Activated CD4-positive, alpha-beta T cell treated with anti-CD3 and anti-CD28 coated beads, Interleukin-2, amount 10 ng/mL, durations not matched to agents 24 days and 14 days (primary cell): ENCODE measurements around the gene QRFP. TPM values are rescaled to one million over a fixed set of nuclear protein-coding genes. Genes with fewer than 3 reads are reported as not detected.
A peak's percentile ranks its signal among the peaks of the same experiment; 100 is the strongest.

Source experiments
- DNase-seq: peaks from one replicate; pipeline ENCODE4 v3.0.0; 2022
- H3K27ac Mint-ChIP-seq: one replicate; pipeline ENCODE4 v1.8.0; 2022; ENCODE audit warnings: mild to moderate bottlenecking, mixed read lengths
- H3K27me3 Mint-ChIP-seq: one replicate; pipeline ENCODE4 v1.8.0; 2022; ENCODE audit warnings: mixed read lengths
- H3K36me3 Mint-ChIP-seq: one replicate; pipeline ENCODE4 v1.8.0; 2022; ENCODE audit warnings: low read depth, mild to moderate bottlenecking, mixed read lengths
- H3K4me1 Mint-ChIP-seq: one replicate; pipeline ENCODE4 v1.8.0; 2021; ENCODE audit warnings: mixed read lengths
- H3K4me3 Mint-ChIP-seq: one replicate; pipeline ENCODE4 v1.8.0; 2022; ENCODE audit warnings: mild to moderate bottlenecking, moderate library complexity, mixed read lengths
- H3K9me3 Mint-ChIP-seq: one replicate; pipeline ENCODE4 v1.8.0; 2021; ENCODE audit warnings: mixed read lengths
- intact Hi-C: fragments of 100-400 bp; cut with micrococcal nuclease; formaldehyde crosslinking; loops from one replicate; pipeline ENCODE4 v1.15.1; 2023
- total RNA-seq: library from RNA; stranded (reverse); gene quantifications from 2 replicates; pipeline ENCODE4 v1.2.3, GENCODE V29; 2022

Gene QRFP
- total RNA-seq, 1 donor from 2014 or later, result not detected

DNA sequence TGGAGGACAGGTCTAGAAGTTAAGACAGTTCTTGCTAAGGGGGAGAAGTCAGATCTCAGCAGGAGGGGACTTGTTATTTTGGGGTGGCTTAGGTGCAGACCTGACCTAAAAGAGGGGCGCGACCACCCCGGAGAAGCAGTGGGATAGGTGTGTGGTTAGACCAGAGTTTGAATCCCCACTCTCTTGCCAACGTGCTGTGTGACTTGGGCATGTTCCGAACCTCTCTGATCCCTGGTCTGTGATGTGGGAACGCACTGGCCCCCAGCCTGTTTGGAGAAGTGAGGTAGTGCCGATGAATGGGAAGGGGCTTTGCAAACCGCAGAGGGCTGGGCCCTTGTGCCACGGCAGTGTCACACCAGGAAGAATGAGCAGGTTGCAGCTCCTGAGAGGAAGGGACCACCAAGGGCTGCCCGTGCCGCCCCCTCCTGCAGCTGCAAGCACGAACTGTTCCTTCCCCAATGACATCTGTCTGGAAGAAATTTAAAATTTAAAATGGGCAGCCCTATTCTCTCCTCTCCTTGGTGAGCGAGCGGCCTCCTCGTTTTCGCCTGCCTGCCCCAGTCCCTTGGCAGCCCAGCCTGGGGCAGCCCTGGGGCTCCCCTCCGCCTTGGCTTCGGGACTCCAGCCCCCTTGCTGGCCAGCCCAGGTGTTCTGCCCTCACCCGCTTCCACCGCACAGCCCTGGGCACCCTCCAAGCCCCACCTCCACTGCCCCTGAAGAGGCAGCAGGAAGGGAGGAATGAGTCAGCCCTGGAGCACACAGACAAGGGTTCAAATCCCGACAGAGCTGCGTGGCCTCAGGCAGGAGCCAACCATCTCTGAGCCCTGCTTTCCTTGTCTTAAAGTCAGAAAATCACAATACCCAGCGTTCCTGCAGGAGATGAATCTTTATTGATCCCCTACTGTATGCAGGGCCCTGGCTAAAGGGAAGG lies 40.8 kb upstream of the QRFP start:
- no peak for DNase-seq
- Mint-ChIP-seq H3K36me3 (no peaks in the 10 kb centered on the region), H3K27me3 (peaks cover 55% of the 10 kb centered on the region), H3K9me3 (no peaks in the 10 kb centered on the region), H3K27ac (no peak overlapping the region), H3K4me1 (peaks cover 6% of the 10 kb centered on the region), H3K4me3 (peak overlapping the region; percentile 51)
- intact Hi-C loops, result no loop called here

DNA sequence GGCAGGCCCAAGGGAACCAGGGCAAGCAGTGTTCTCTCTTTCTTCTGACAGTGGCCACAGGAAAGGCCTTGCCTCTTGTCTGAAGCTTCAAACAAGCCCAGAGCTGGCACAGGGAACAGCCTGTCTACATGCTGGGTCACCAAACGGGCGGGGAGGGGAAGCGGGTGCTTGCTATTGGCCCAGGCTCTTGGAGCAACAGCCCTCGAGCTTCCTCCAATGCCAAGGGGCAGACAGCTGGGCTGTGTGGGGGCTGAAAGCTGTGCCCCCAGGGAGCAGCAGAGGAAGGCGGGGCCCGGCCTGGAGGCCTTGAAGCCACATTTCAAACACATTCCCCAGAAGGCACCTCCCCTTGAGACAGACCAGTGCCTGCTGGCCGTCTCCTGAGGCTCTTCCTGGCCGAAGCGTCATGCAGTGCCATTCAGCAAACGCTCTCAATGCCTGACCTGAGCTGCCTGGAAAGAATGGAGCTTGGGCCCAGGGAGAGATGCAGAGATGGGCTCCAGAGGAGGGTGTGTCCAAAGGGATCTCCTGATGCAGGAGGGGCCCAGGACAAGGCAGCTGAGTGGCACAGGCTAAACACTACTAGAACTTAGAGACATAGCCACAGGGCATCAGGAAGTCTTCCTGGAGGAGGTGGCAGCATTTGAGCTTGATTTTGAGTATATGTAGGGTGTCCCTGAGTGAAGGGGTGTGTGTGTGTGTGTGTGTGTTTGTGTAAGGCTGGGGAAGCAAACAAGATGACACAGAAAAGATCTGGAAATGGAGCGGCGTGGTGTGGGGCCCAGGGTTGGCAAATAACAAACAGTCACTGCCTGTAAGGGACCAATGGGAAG lies 39.9 kb upstream of the QRFP start:
- Mint-ChIP-seq H3K27me3 (peaks cover 59% of the 10 kb centered on the region), H3K27ac (no peak overlapping the region), H3K4me1 (peaks cover 6% of the 10 kb centered on the region), H3K36me3 (no peaks in the 10 kb centered on the region), H3K4me3 (peak overlapping the region; percentile 17), H3K9me3 (no peaks in the 10 kb centered on the region)
- intact Hi-C loops, result no loop called here
- no peak for DNase-seq

DNA sequence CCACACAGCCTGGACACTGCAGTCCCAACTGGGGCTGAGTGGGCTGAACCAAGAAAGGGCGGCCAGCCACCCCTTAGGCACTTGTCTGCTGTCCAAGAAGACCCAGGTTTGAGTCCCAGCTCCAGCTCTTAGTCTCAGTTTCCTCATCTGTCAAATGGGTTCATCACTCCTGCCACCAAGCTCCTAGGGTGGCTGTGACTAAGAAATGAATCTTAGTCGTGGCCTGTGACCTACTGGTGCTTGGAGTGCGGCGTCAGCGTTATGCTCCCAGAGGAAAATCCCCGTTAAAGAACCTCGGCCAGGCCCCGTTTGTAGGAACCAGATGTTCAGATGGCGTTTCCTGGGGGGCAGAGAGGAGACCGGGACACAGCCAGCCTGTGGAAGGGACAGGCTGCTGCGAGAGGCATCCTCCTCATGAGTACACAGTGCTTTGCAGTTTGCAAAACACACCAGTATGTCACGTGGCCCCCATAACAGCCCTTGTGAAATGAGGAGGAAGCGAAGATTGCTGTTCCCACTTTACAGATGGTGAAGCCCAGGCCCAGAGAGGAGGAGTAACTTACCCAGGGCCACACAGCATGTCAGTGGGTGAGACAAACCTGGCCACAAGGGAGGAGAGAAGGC lies 39.1 kb upstream of the QRFP start:
- no peak for DNase-seq
- H3K4me3 Mint-ChIP-seq, result no peak overlapping the region
- intact Hi-C loops, result no loop called here
- H3K9me3 Mint-ChIP-seq, result no peaks in the 10 kb centered on the region
- peaks cover 54% of the 10 kb centered on the region for H3K27me3 Mint-ChIP-seq
- no peaks in the 10 kb centered on the region for H3K36me3 Mint-ChIP-seq
- H3K27ac Mint-ChIP-seq, result no peak overlapping the region
- H3K4me1 Mint-ChIP-seq, result peaks cover 4% of the 10 kb centered on the region

DNA sequence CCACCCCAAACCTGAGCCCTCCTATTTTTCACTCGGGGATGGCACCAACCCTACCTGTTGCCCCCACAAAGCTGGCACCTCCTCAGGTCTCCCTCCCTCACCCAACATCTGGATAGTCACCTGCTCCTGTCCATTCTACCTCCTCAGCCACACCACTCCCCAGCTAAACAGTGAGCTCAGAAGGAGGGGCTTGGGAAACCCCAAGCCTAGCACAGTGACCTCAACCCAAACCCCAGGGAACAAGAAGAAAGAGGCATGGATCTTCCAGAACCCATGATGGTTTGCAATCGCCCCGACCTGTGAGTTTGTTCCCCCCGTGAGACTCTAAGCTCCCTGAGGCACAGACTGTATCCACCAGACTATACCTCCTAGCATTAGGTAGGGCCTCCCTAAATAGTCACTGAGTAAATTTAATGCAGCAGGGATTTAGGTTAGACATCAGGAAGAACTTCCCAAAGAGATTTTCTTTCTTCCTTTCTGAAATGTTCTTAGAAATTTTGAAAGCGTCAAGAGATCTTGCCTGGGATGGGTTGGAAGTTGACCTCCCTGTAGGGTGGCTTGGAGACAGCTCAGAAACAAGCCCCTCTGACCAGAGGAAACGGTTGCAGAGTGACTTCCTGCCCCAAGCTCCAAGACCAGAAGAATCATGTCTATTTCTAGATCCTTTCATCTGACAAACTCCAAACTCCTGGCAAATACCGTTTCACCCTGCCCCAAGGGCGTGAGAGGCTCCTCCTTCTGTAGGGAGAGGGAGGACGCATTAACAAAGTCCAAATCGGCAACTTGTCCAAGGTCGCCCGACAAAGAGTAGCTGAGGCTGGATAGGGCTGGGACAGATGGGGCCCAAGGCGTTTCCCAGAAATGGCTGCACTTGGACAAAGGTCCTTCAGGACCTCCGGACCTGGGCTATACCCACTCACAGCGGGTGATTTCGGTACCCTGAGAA lies 38.4 kb upstream of the QRFP start:
- peaks cover 2% of the 10 kb centered on the region for H3K4me1 Mint-ChIP-seq
- intact Hi-C loops, result no loop called here
- H3K9me3 Mint-ChIP-seq, result no peaks in the 10 kb centered on the region
- peaks cover 47% of the 10 kb centered on the region for H3K27me3 Mint-ChIP-seq
- H3K27ac Mint-ChIP-seq, result no peak overlapping the region
- no peak for DNase-seq
- H3K4me3 Mint-ChIP-seq, result no peak overlapping the region
- no peaks in the 10 kb centered on the region for H3K36me3 Mint-ChIP-seq

DNA sequence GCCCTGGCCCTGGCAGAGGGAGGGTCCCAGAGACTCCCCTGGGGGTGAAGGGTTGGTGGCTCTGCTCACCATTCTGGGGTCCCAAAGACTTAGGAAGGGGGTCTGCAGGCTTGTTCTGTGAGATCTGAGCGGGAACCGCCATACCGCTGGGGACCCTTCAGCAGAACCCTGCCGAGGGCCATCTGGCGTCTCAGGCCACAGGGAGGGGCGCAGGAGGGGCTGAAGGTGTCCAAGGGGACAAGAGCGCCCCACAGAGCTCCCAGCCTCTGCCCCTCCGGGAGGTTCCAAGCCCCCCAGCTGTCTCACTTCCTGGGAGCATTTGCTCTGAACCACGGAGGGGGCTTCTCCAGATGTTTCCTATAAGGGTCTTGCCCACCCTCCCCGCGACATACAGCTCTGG lies 37.6 kb upstream of the QRFP start:
- H3K4me3 Mint-ChIP-seq, result no peak overlapping the region
- H3K9me3 Mint-ChIP-seq, result no peaks in the 10 kb centered on the region
- H3K4me1 Mint-ChIP-seq, result peaks cover 2% of the 10 kb centered on the region
- no peaks in the 10 kb centered on the region for H3K36me3 Mint-ChIP-seq
- H3K27ac Mint-ChIP-seq, result no peak overlapping the region
- no peak for DNase-seq
- peaks cover 46% of the 10 kb centered on the region for H3K27me3 Mint-ChIP-seq
- intact Hi-C loops, result no loop called here

DNA sequence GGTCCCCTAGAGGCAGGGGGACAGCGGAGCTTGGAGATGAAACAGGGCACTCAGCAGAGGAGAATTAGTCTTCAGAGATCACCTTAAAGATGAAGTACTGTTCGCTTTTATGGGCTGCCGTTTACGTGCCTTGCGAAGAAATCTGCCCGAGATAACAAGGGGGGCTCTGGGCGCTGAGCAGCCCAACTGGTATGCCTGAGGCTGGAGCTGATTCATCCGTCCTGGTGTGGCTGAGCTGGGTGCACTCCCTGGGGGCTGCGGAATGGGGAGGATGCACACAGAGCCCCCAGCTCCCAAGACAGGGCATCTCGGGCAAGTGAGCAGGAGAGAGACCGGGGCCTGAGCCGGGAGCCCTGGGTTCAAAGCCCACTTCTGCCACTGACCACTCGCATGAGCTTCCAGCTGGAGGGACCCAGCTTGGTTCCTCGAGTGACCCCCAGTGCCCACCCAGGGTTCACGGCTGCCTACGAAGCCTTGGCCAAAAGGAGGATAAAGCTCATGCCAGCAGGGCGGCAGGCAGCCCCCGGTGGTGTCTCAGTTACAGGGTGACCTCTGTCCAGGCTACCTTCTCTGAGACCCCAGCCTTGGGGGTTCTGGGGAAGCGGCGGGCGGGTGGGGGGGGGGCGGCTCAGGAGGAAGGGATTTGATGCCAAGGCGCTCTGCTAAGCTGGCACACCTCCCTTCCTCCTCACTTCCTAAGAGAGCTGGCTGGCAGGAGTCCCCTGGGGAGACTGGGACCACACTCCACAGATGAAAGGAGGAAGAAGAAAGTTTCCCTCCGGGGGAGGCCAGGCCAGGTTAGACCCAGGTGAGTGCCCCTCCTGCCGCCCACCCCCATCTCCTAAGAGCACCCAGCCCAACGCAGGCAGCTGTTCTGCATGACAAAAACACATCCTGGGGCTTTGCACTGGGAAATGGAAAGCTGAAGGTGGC lies 36.8 kb upstream of the QRFP start:
- no peak overlapping the region for H3K4me3 Mint-ChIP-seq
- no peaks in the 10 kb centered on the region for H3K4me1 Mint-ChIP-seq
- H3K36me3 Mint-ChIP-seq, result no peaks in the 10 kb centered on the region
- H3K27ac Mint-ChIP-seq, result no peak overlapping the region
- no peaks in the 10 kb centered on the region for H3K9me3 Mint-ChIP-seq
- no peak for DNase-seq
- intact Hi-C loops, result no loop called here
- peaks cover 44% of the 10 kb centered on the region for H3K27me3 Mint-ChIP-seq

DNA sequence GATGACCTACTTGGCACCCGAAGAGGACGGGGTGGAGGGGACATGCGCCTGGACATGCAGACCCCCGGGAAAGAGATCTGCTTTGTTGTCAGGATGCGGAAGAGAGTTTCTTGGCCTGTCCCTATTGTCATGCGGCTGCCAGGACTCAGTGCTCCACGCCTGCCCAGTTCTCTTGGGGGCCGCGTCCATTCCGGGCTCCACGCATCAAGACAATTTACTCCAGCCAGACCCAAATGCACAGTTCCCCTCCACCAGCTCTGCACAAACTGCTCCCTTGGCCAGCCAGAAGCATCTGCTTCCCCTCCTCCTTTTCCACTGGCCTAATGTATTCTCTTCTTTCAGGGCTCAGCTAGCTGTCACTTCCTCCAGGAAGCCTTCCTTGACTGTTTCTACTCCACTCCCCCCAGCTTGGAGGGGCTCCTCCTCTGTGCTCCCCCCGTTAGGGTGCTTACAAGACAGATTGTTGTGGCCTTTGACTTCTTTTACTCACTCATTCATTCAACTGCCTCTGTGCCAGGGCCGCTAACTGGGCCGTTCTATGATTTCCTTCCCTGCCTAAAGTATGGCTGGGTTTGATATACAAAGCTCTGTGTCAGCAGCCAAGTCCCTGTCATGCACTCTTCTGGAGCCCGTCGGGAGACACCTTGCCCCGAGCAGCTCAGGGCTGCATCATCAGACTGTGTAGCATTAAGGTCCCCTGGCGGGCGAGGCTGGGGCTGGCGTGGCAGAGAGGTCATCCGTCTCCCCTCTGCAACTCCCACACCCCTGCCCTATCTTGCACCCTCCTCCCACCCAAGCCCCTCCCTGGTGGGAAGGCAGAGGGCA lies 35.9 kb upstream of the QRFP start:
- no peaks in the 10 kb centered on the region for H3K4me1 Mint-ChIP-seq
- intact Hi-C loops, result no loop called here
- no peak overlapping the region for H3K27ac Mint-ChIP-seq
- DNase-seq, result no peak
- H3K9me3 Mint-ChIP-seq, result no peaks in the 10 kb centered on the region
- H3K36me3 Mint-ChIP-seq, result no peaks in the 10 kb centered on the region
- no peak overlapping the region for H3K4me3 Mint-ChIP-seq
- H3K27me3 Mint-ChIP-seq, result peaks cover 39% of the 10 kb centered on the region

DNA sequence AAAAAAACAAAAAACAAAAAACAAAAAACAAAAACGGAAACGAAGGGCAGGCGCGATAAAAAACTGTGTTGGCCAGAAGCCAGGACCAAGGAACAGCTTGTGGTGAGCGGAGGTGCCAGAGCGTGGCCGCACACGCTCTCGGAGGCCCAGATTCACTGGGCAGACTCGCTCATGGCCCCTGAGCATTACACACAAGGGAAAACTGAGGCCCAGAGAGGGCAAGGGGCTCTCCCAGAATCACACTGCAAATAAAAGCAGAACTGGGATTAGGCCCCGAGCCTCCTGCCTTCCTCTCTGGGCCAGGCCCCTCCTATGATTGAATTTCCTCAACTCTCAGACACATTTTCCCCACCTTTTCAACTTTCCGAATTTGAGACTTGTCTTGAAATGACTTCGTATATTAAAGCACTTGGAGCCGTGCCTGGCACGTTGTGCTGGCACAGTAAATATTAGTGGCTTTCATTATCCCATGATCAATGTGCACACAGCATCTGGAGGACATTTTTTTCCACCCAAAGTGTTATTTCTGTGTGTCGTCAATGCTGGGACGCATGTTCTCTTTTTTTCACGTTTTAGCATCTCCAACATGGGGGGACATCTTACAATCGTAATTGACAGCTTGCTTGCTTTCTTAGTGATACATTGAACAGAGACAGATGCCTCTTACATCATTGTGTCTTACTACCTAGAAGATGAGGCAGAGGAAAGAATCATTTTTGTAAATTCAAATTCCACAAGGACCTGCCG lies 35.1 kb upstream of the QRFP start:
- intact Hi-C loops, result no loop called here
- no peak overlapping the region for H3K27ac Mint-ChIP-seq
- no peak for DNase-seq
- H3K27me3 Mint-ChIP-seq, result peaks cover 32% of the 10 kb centered on the region
- no peaks in the 10 kb centered on the region for H3K36me3 Mint-ChIP-seq
- H3K4me1 Mint-ChIP-seq, result no peaks in the 10 kb centered on the region
- no peak overlapping the region for H3K4me3 Mint-ChIP-seq
- H3K9me3 Mint-ChIP-seq, result no peaks in the 10 kb centered on the region

DNA sequence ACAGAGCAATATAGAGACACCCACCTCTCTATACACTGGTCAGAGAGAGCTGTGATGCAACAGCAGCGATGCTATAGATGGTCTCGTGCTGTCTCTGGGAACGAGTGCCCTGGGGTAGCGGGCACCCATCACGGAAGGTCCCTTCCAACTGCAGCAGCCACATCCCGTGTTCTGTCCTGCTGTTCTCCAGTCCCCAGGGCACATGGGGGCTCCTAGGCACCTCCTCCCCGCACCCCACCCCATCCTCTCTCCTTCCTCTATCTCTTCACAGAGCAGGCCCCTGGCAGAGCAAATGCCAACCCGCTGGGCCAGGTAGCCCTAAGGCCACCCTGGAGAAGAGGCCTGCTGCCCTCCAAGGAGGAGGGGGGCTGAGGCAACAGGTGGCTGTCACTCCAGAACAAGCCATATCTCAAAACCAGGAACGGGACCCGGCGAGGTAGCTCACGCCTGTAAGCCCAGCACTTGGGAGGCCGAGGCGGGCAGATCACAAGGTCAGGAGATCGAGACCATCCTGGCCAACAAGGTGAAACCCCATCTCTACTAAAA lies 34.3 kb upstream of the QRFP start:
- H3K27ac Mint-ChIP-seq, result no peak overlapping the region
- intact Hi-C loops, result no loop called here

DNA sequence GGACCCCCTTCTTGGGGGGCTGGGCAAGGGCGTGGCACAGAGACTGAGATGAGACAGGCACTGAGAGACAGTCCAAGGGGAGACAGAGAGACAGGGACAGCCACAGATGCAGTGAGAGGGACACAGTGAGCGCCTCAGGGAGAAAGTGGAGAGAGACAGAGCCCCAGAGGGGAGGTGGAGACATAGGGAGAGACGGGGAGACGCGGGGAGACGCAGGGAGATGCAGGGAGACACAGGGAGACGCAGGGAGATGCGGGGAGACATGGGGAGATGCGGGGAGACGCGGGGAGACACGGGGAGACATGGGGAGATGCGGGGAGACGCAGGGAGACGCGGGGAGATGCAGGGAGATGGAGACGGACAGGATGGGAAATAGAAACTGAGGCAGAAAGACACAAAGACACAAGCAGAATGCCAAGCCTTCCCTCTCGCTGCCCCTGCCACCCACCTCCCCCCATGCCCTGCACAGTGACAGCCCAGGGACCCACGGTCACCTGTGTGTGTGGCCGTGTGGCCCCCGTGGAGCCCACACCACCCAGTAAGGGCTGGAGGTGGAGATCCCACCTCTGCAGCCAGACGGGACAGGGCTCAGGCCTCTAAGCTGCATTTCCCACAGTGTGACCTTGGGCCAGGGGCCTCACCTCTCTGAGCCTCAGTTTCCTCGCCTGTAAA lies 33.7 kb upstream of the QRFP start:
- intact Hi-C loops, result no loop called here
- Mint-ChIP-seq H3K36me3 (no peaks in the 10 kb centered on the region), H3K27me3 (peaks cover 24% of the 10 kb centered on the region), H3K4me3 (no peak overlapping the region), H3K4me1 (no peaks in the 10 kb centered on the region), H3K27ac (no peak overlapping the region), H3K9me3 (no peaks in the 10 kb centered on the region)
- DNase-seq, result no peak

More for the DNA sequence above, 34.3 kb upstream of the QRFP start:
- Mint-ChIP-seq H3K36me3 (no peaks in the 10 kb centered on the region), H3K9me3 (no peaks in the 10 kb centered on the region), H3K27me3 (peaks cover 28% of the 10 kb centered on the region), H3K4me1 (no peaks in the 10 kb centered on the region), H3K4me3 (no peak overlapping the region)
- DNase-seq, result no peak

DNA sequence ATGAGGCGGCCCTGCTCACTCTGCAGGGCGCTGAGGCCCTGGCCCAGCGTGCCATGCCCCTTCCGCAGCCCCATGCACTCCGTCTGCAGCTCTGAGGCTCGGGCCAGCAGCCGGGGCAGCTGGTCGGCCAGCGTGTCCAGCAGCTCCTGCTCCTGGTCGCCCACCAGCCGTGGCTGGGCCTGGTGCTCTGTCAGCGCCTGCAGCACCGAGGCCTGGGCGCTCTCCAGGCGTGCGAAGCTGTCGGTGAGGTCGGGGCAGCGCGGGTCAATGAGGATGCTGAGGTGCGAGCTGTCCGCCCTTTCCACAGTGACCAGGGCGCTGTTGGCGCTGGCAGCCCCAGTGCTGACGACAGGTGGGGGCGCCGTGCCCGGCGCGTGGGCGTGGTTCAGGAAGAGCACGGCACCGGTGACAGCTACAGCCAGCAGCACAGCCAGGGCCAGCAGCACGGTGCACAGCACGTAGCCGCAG lies 33.0 kb upstream of the QRFP start:
- no peak for DNase-seq
- H3K4me3 Mint-ChIP-seq, result no peak overlapping the region
- H3K4me1 Mint-ChIP-seq, result no peaks in the 10 kb centered on the region
- no peak overlapping the region for H3K27ac Mint-ChIP-seq
- intact Hi-C loops, result no loop called here
- H3K27me3 Mint-ChIP-seq, result peaks cover 18% of the 10 kb centered on the region
- no peaks in the 10 kb centered on the region for H3K36me3 Mint-ChIP-seq
- no peaks in the 10 kb centered on the region for H3K9me3 Mint-ChIP-seq
